ENCODE measurements around the gene GMDS. TPM values are rescaled to one million over a fixed set of nuclear protein-coding genes. Genes with fewer than 3 reads are reported as not detected.

GMDS gene
- total RNA-seq, 2 donors from 2014 or later = 25.4 to 29.5 TPM

DNA sequence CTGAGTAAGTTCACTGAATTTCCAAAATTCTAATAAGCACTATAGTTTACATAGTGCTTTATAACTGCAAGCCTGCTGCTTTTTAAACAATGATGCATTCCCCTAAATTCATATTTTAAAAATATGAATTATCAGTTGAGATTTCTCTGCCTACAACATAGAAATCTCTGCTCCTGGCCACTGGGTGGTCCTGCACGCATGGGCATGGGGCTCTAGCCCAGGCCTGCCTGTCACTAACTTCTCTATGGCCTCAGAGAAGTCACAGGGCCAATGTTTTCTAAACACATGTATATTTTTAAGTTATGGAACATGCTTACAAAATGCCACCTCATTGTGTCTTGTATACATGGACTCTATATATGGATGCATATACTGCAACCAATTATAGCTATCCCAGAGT is 424.7 kb downstream of the GMDS start:
- Histone ChIP-seq H3K9me3 (ENCODE audit: control insufficient read depth, low read length) (no peaks in the 10 kb centered on the region), H3K4me3 (ENCODE audit: low read length) (no peak overlapping the region), H3K36me3 (ENCODE audit: control insufficient read depth, insufficient read depth, low read length) (no peaks in the 10 kb centered on the region), H3K27ac (ENCODE audit: low read depth, low read length) (no peak overlapping the region), H3K9ac (ENCODE audit: extremely low read depth, low read length, poor library complexity, severe bottlenecking) (no peak overlapping the region), H3K27me3 (ENCODE audit: control insufficient read depth, insufficient read depth, low read length, poor library complexity, severe bottlenecking) (no peaks in the 10 kb centered on the region), H3K4me1 (ENCODE audit: control insufficient read depth, insufficient read depth, low read length) (no peaks in the 10 kb centered on the region)
- Mint-ChIP-seq H3K4me3 (no peak overlapping the region), H3K4me1 (peaks cover 4% of the 10 kb centered on the region), H3K36me3 (ENCODE audit: low read depth) (no peaks in the 10 kb centered on the region), H3K27ac (no peak overlapping the region), H3K9me3 (no peaks in the 10 kb centered on the region), H3K27me3 (ENCODE audit: insufficient read depth) (no peaks in the 10 kb centered on the region)
- TF ChIP-seq, protein P1, sequence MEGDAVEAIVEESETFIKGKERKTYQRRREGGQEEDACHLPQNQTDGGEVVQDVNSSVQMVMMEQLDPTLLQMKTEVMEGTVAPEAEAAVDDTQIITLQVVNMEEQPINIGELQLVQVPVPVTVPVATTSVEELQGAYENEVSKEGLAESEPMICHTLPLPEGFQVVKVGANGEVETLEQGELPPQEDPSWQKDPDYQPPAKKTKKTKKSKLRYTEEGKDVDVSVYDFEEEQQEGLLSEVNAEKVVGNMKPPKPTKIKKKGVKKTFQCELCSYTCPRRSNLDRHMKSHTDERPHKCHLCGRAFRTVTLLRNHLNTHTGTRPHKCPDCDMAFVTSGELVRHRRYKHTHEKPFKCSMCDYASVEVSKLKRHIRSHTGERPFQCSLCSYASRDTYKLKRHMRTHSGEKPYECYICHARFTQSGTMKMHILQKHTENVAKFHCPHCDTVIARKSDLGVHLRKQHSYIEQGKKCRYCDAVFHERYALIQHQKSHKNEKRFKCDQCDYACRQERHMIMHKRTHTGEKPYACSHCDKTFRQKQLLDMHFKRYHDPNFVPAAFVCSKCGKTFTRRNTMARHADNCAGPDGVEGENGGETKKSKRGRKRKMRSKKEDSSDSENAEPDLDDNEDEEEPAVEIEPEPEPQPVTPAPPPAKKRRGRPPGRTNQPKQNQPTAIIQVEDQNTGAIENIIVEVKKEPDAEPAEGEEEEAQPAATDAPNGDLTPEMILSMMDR (conservative IDR thresholded peaks at IDR 0.05) = no peak
- DNase-seq = no peak
- WGBS, 2 experiments (ENCODE audit: insufficient coverage in 1 of 2, insufficient read length in 1 of 2) = 79% methylated on average over 1 of the region's 1 CpG; no CpG with 5 or more reads in 1 of the 2 experiments

DNA sequence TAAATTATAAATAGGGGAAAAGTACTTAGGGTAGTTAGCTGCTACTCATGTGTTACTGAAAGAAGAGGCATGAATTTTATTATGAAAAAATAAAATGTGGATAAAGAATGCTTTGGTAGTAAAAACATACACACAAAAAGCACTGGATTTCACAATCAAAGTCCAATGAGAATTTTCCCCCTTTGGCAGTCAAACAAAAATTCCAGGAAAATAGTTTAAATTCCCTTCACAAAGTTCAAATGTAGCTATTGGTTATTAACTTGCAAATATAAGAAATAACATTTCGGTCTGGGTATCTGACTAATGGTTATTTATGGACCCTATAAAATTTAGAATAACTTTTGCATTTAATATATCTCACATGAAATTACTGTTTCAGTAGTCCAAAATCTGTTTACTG is 425.2 kb downstream of the GMDS start:
- no peak overlapping the region for H3K4me3 Mint-ChIP-seq
- Histone ChIP-seq H3K9me3 (ENCODE audit: control insufficient read depth, low read length) (no peaks in the 10 kb centered on the region), H3K36me3 (ENCODE audit: control insufficient read depth, insufficient read depth, low read length) (no peaks in the 10 kb centered on the region), H3K4me1 (ENCODE audit: control insufficient read depth, insufficient read depth, low read length) (no peaks in the 10 kb centered on the region), H3K4me3 (ENCODE audit: low read length) (no peak overlapping the region), H3K9ac (ENCODE audit: extremely low read depth, low read length, poor library complexity, severe bottlenecking) (no peak overlapping the region), H3K27me3 (ENCODE audit: control insufficient read depth, insufficient read depth, low read length, poor library complexity, severe bottlenecking) (no peaks in the 10 kb centered on the region), H3K27ac (ENCODE audit: low read depth, low read length) (no peak overlapping the region)
- TF ChIP-seq, protein P1 (conservative IDR thresholded peaks at IDR 0.05) = no peak
- no peak overlapping the region for H3K27ac Mint-ChIP-seq
- no peak for DNase-seq
- no peaks in the 10 kb centered on the region for H3K27me3 Mint-ChIP-seq (ENCODE audit: insufficient read depth)
- H3K9me3 Mint-ChIP-seq = no peaks in the 10 kb centered on the region
- peaks cover 5% of the 10 kb centered on the region for H3K4me1 Mint-ChIP-seq
- no CpG with 5 or more reads among the region's 1 CpG for WGBS, 2 experiments (ENCODE audit: insufficient coverage in 1 of 2, insufficient read length in 1 of 2)
- no peaks in the 10 kb centered on the region for H3K36me3 Mint-ChIP-seq (ENCODE audit: low read depth)

DNA sequence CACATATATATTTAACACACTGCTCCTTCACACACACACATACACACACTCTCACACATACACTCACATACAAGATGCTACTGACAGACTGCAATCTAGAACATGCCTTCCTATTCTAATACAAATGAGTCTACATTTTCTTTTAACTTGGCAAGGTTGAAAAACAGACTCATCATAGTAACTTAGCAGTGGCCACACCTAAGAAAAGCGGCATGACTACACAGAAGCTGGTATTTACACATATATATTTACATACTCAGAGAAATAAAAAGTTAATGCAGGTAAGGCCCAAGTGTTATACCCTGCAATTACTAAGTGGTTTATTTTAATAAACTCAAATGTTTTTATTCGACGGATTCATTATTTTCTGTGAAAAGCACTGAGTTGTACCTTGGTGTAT is 426.4 kb downstream of the GMDS start:
- Mint-ChIP-seq H3K4me1 (peaks cover 5% of the 10 kb centered on the region), H3K9me3 (no peaks in the 10 kb centered on the region), H3K36me3 (ENCODE audit: low read depth) (no peaks in the 10 kb centered on the region), H3K27me3 (ENCODE audit: insufficient read depth) (no peaks in the 10 kb centered on the region), H3K4me3 (no peak overlapping the region), H3K27ac (no peak overlapping the region)
- Histone ChIP-seq H3K9me3 (ENCODE audit: control insufficient read depth, low read length) (no peaks in the 10 kb centered on the region), H3K9ac (ENCODE audit: extremely low read depth, low read length, poor library complexity, severe bottlenecking) (no peak overlapping the region), H3K4me3 (ENCODE audit: low read length) (no peak overlapping the region), H3K36me3 (ENCODE audit: control insufficient read depth, insufficient read depth, low read length) (no peaks in the 10 kb centered on the region), H3K27ac (ENCODE audit: low read depth, low read length) (no peak overlapping the region), H3K4me1 (ENCODE audit: control insufficient read depth, insufficient read depth, low read length) (no peaks in the 10 kb centered on the region), H3K27me3 (ENCODE audit: control insufficient read depth, insufficient read depth, low read length, poor library complexity, severe bottlenecking) (no peaks in the 10 kb centered on the region)
- TF ChIP-seq, protein P1 (conservative IDR thresholded peaks at IDR 0.05) = no peak
- no peak for DNase-seq
- WGBS, 2 experiments (ENCODE audit: insufficient coverage in 1 of 2, insufficient read length in 1 of 2) = 96% methylated on average over 3 of the region's 3 CpGs; no CpG with 5 or more reads in 1 of the 2 experiments

All from endodermal cell (in vitro differentiated cells).